Glomerular visceral epithelial cell (primary cell): ENCODE data around the gene ACOT13.
"Not testable (repeated sequence)": the region's sequence is repeated elsewhere in the genome, so short reads cannot be mapped to it uniquely, and the experiment has no call there.

Source experiments
- DNase-seq: peaks from one replicate; pipeline ENCODE4 v3.0.0-alpha.2; 2016; ENCODE audit errors: extremely low spot score

ACOT13 gene

DNA sequence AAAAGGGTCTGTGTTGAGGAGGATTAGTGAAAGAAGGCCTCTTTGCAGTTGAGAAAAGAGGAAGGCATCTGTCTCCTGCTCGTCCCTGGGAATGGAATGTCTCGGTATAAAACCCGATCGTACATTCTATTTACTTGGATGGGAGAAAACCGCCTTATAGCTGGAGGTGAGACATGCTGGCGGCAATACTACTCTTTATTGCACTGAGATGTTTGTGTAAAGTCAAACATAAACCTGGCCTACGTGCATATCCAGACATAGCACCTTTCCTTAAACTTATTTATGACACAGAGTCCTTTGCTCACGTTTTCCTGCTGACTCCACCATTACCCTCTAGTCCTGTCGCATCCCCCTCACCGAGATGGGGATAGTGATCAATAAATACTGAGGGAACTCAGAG lies 4.6 kb upstream of the ACOT13 start:
- no peak for DNase-seq

DNA sequence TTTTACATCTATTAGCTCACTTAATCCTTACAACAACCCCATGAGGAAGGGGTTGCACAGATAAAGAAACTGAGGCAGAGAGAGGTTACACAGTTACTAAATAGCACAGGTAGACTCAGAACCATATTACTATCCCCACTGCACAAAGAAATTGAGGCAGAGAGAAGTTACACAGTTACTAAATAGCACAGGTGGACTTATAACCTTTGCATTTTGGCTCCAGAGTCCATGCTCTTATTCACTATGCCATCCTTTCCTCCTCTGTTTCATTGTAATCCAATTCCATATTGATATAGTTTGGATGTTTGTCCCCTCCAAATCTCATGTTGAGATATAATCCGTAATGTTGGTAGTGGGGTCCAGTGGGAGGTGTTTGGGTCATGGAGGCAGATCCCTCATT lies 3.7 kb upstream of the ACOT13 start:
- no peak for DNase-seq

DNA sequence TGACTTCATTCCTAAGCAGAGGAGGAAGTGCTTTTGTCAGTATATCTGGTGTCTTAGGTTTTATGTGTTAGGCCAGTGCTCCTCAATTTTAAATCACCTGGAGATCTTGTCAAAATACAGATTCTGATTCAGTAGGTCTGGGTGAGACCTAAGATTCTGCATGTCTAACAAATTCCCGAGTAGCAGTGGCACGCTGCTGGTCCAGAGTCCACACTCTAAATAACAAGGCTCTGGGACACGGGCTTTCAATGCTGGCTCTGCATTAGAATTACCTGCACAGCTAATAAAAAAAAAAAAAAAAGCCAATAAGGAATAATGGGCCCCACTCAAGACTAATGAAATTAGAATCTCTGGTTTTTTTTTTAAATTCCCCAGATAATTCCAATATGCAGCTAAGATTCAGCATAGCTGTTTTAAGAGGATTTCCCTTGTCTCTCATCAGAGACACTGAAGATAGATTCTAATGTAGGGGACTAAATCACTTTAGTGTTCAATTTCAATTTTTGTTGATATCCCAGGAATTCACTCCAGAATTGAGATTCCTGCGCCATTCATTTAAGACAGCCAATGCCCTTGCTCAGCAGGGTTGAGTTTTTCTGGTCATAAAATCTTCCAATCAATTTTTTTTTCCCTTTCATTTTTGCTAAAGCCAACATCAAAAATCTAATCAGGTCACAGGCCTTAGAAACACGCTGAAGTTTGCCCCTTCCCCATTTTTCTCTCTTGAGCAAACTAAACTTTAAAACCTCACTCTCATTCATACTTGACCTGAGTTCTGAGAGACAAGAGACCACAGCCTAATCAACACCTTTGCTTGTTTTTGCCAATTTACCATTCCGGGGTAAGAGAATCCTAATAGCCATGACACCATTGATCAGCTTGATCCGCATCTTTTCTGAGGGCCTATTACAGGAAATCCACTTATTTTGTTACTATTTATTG lies 2.6 kb upstream of the ACOT13 start:
- no peak for DNase-seq

DNA sequence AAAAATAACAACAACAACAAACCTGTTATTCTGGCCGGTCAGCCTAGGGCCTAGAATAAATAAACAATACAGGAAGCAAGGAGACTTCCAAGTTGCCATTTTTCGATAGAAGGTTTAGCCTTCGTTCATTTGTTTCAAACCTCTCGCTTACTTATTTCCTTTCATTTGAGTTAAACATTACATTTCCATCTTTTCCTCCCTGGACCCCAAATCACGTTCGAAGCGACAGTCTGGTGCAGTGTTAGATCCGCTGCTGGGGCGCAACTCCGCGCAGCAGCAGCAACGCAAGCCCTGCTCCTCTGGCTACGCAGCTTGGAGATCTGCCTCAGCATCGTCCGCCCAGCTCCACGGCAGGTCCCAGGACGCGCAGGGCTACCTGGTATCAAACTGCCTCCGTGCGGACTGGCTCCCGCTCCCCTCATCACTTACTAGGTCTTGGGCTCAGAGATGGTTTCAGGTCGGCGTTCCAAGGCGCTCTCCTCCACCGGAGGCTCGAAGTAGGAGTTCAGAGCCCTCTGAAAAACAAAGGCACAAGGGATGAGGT lies 708 bp upstream of the ACOT13 start:
- peak; percentile 42 for DNase-seq

DNA sequence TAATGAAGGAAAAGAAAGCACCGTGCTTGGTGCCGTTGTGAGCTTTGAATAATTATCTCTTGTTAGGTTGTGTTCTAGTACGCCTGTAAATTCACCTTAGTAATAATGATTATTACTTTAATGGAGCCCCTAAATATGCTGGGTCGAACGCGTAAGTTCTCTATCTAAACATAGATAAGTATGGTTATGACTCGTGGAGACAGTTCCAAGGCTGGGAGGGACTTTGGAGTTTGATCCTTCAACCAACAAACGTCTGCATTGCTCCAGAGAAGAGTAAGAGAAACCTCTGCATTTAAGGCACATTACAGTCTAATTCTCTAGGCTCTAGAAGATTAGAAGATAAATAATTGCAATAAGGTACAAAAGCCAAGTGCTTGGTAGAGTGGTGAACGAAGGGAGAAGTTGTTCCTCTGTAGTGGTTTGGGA lies 514 bp downstream of the ACOT13 start:
- no peak for DNase-seq

DNA sequence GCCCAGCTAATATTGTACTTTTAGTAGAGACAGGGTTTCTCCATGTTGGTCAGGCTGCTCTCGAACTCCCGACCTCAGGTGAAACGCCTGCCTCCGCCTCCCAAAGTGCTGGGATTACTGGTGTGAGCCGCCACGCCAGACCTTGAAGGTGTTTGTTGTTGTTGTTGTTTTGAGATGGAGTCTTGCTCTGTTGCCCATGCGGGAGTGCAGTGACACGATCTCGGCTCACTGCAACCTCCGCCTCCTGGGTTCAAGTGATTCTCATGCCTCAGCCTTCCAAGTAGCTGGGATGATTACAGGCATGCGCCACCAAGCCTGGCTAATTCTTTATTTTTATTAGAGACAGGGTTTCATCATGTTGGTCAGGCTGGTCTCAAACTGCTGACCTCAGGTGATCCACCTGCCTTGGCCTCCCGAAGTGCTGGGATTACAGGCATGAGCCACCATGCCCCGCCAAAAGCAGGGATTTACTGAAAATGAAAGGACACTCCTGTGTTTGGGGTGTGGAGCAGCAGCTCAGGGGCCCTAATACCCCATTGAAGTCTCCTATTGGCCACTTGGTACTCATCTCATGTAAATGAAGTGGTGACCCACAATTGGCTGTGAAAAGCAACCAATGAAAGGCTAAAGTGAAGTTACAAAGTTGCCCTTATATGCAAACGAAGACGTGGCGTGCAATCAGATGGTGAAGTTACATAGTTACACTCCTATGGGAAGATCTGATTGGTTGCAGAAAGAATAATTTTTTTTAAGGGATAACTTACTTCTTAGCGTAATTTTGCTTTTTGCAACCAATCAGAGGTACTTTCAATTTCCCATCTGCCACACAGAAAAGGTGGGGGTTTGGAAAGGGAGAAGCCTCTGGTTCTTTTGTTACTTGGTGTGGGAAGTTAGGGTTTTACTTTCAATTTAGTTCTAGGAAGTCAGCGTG lies 1.5 kb downstream of the ACOT13 start:
- DNase-seq: not testable (repeated sequence)

DNA sequence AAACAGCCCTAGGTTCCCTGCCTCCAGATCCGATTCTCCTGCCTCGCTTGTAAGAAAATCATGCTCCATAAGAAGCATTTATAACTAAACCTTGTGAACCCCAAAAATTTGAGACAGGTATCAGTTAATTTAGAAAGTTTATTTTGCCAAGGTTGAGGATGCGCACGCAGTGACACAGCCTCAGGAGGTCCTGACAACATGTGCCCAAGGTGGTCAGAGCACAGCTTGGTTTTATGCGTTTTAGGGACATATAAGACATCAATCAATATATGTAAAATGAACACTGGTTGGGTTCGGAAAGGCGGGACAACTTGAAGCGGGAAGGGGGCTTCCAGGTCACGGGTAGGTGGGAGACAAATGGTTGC lies 2.1 kb downstream of the ACOT13 start:
- no peak for DNase-seq

DNA sequence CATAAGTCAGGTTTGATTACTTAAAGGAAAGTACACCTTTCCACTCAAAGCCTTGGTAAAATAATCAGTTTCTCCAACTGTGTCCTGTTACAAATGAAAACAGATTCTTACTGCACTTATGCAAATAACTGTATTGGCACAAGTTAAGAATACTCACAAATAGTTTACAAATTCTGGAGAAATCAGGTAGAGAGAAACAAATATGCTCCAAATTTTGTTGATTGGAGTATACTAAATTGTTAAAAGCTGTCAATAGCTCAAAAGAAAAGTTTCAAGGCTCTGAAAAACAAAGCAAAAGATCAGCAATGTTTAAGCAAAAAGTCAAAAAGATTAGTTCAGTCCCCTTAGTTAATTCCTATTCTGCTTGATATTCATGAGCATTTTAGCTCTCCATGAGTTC lies 3.6 kb downstream of the ACOT13 start:
- not testable (repeated sequence) for DNase-seq

DNA sequence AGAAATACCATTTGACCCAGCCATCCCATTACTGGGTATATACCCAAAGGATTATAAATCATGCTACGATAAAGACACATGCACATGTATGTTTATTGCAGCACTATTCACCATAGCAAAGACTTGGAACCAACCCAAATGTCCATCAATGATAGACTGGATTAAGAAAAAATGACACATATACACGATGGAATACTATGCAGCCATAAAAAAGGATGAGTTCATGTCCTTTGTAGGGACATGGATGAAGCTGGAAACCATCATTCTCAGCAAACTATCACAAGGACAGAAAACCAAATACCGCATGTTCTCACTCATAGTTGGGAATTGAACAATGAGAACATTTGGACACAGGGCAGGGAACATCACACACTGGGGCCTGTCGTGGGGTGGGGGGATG lies 4.2 kb downstream of the ACOT13 start:
- DNase-seq: not testable (repeated sequence)

DNA sequence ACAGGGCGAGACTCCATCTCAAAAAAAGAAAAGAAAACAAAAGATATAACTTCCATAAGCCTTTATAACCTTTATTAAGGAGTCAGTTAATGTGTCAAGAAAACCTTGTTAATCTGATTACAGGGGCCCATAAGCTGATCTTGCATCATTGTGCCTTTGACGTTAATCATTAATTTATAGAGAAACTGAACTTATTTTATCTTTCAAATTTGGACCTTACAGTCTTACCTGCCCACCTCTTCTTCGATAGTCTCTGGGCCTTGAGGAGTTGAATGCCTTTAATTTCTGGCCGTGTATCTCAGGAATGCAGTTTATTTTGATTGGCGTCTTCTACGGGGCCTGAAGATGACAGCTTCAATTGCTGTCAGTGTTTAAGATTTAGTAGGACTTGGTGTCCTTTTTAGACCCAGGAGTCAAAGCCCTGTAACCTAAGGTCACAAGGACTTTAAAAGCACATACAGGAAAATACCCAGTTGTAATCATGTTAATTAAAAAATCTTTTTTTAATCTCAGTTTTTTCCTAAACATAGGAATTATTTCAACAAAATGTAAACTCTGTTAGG lies 5.8 kb downstream of the ACOT13 start:
- no peak for DNase-seq

DNA sequence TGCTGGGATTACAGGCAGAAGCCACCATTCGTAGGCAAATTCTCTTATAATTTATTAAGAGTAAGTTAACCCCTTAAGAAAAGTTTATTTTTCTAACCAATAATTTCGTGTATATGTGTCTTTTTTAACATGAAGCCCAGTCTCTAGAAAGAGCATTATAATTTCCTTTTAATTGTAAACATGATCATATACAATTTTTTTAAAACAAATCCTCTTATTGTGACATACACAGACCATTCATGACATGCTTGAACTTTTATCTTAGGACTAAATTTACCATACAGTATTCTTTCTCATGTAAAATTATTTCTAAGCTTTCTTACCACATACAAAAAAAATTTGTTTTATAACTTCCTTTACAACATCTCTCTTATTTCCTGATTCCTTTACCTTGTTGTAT lies 6.7 kb downstream of the ACOT13 start:
- no peak for DNase-seq

DNA sequence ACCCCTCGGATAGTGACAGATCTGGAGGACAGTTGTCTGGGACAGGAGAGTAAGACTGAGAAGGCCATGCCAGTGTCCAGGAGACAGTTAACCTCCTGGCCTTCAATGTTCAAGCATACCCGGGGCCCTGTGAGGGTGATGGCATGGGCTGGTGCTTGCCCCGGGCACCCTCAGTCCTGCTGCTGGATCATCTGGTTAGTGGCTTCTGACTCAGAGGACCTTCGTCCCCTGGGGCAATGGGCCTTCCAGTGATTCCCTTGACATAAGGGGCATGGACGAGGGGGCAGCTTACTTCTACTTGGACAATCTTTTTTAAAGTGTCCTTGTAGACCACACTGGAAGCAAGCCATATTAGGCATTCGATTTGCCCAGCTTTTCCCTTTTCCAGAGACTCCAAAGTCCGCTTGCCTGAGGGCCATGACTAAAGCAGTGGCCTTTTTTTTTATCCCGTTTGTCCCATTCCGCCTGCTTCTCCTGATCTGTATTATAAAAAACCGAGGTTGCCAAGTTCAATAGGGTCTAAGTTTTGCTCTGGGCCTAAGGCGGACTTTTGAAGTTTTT lies 12.0 kb downstream of the ACOT13 start:
- DNase-seq: not testable (repeated sequence)

DNA sequence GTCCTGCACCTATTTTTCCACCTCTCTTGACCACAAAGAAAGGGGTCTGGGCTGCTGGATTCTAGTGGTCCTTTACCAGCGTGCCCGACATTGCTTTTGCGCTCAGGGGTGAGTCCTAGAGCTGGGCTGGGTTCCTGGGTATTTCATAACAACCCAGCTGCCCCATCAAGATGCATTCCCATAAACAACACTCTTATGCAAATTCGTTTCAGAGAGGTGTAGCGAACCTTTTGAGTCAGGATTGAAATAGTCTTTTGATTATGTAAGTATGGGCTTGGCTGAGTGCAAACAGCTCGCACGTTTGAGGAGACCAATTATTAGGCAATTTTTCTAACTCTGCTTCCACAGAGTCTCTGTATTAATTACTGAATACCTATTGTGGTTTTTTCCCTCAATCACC lies 13.7 kb downstream of the ACOT13 start:
- no peak for DNase-seq

DNA sequence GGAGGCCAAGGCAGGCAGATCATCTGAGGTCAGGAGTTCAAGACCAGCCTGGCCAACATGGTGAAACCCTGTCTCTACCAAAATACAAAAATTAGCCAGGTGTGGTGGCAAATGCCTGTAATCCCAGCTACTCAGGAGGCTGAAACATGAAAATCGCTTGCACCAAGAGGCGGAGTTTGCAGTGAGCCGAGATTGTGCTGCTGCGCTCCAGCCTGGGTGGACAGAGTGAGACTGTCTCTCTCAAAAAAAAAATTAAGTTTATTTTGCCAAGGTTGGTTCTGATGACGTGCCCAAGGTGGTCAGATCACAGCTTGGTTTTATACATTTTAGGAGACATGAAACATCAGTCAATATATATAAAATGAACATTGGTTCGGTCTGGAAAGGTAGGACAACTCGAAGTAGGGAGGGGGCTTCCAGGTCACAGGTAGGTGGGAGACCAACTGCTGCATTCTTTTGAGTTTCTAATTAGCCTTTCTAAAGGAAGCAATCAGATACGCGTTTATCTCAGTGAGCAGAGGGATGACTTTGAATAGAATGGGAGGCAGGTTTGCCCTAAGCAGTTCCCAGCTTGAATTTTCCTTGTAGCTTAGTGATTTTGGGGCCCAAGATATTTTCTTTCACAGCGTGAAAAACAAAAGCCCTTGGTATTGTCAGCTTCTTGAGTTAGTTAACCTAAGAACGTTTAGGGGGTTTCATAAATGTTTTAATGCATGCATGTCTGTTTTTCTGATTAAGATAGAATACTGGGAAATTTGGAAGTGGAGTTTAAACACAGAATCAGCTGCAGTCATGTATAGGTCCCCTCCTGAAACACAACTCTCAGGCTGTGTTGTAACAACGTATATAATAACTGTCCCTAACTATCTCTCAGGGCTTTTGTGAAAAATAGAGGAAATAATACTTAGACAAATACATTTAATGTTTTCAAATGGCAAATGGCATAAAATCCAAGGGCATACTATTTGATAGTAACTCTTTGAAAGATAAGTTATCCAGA lies 16.7 kb downstream of the ACOT13 start:
- DNase-seq: no peak

DNA sequence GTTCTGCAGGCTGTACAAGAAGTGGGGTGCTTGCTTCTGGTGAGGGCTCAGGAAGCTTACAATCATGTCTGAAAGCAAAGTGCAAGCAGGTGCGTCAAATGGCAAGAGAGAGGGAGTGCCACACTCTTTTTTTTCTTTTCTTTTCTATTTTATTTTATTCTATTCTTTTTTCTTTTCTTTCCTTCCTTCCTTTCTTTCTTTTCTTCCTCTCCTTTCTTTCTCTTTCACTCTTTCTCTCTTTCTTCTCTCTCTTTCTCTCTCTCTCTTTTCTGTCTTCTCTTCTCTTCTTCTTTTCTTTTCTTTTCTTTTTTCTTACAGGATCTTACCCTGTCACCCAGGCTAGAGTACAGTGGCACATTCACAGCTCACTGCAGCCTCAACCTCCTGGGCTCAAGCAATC lies 19.5 kb downstream of the ACOT13 start:
- no peak for DNase-seq

DNA sequence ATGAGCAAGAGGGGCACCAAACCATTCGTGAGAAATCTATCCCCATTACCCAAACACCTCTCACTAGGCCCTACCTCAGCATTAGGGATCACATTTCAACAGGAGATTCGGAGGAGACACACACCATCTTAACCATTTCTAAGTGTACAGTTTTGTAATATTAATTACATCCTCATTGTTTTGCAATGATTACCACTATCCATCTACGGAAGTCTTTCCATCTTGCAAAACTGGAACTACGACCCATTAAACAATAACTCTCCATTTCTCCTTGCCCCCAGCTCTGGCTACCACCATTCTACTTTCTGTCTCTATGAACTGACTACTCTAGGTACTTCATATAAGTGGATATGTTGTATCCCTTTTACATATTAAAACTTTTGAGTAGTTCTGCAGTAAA lies 20.1 kb downstream of the ACOT13 start:
- no peak for DNase-seq

DNA sequence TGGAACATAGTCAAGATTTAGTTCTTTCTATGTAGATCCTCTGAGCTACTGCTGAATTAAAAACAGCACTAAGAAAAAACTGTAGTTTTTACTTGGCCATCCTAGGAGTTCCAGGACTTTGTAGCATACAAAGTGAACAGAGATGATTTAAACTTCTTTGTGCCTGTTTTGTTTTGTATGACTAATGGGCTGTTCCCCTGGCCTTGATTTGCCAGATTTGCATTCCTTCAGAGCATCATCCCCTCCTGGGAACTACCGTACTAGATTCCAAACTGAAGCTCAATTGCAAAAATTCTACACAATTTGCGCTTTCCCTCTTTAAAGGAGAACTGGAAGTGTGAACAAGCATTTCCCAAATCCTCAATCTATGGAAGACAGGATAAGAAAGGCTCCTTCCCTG lies 23.1 kb downstream of the ACOT13 start:
- DNase-seq: no peak

DNA sequence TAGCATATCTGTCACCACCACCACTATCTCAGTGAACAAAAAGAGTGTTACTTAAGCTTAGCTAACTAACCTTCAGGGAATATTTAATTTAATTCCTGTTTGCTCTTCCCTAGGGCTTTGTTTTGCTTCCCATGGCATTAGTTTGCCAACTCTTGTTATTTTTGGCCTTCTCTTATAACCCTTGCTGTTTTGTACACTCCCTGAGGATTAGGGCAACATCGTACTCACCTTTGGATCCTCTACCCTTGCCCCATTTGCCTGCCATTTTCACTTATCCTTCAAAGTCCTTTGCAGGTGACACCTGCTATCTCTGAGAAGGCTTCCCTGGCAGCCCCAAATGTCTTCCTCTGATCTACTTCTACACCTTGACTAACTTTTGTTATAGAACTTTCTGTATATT lies 23.7 kb downstream of the ACOT13 start:
- no peak for DNase-seq

DNA sequence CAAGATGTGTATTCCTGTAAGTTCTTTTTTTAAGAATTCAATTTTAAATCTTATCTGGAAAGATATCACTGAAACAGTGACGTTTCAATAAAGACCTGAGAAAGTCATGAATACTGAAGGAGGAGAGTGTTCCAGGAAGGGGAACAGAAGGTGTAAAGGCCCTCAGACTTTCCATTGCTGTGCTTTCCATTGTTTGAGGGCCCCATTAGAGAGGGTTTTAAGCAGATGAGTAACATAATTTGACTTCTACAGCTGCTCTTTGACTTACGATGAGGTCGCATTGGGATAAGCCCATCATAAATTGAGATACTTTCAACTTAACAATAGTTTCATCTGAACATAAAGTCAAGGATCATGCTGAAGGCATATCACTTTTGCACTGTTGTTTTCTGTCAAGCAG lies 24.7 kb downstream of the ACOT13 start:
- DNase-seq: no peak

DNA sequence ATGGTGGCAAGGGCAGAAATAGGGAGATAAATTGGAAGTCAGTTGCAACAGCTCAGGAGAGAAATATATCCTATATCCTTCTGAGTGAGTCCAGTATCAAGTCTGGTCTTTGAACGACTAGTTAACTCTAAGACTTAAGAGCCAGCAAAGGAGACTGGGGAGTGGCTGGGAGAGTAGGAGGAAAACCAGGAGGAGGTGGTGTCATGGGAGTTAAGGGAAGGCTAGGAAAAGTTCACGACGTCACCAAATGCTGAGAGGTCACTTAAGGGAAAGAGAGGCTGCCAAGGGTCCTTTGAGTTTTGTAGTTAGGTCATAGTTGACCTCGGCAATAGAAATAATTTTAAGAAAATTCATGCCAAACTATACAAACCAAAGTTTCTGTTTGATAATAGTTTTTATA lies 25.1 kb downstream of the ACOT13 start:
- no peak for DNase-seq

DNA sequence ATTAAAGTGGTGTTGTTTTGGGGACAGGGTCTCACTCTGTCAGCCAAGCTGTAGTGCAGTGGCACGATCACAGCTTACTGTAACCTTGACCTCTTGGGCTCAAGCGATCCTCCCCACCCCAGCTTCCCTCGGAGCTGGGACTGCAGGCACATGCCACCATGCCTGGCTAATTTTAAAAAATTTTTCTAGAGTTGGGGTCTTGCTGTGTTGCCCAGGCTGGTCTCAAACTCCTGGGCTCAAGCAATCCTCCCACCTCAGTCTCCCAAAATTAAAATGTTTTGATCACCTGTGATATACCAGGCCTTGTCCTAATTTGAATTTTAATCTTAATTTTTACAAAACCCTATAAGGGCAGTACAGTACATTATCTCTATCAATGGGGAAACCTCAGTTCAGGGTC lies 25.5 kb downstream of the ACOT13 start:
- no peak for DNase-seq
